Smooth muscle cell (in vitro differentiated cells): ENCODE measurements around the gene SH2D1B. TPM values are rescaled to one million over a fixed set of nuclear protein-coding genes. Genes with fewer than 3 reads are reported as not detected.

ENCODE experiments used
- DNase-seq: peaks from one replicate; lab custom pipeline; 2025; ENCODE audit not compliant: unreplicated experiment; lab: John Stamatoyannopoulos, UW
- H2AFZ ChIP-seq: fragments of 200-600 bp; sonication (generic); 2 replicates; pipeline ENCODE4 v1.6.0; 2016; ENCODE audit warnings: antibody characterized with exemption, low read depth, mild to moderate bottlenecking
- H3F3A ChIP-seq: fragments of 200-600 bp; sonication (generic); 2 replicates; pipeline ENCODE4 v1.6.0; 2017; ENCODE audit warnings: antibody characterized with exemption, low read depth
- H3K27ac ChIP-seq: fragments of 200-600 bp; sonication (generic); 2 replicates; pipeline ENCODE4 v1.5.1; 2016; ENCODE audit warnings: low read depth, mild to moderate bottlenecking
- H3K27me3 ChIP-seq: fragments of 200-600 bp; sonication (generic); 2 replicates; pipeline ENCODE4 v1.6.1; 2016; ENCODE audit warnings: low read depth, mild to moderate bottlenecking
- H3K36me3 ChIP-seq: fragments of 200-600 bp; sonication (generic); 2 replicates; pipeline ENCODE4 v1.5.1; 2016; ENCODE audit warnings: low read depth
- H3K4me1 ChIP-seq: fragments of 200-600 bp; sonication (generic); 2 replicates; pipeline ENCODE4 v1.5.1; 2016; ENCODE audit warnings: low read depth
- H3K4me2 ChIP-seq: fragments of 200-600 bp; sonication (generic); 2 replicates; pipeline ENCODE4 v1.6.0; 2016; ENCODE audit warnings: mild to moderate bottlenecking
- H3K4me3 ChIP-seq: fragments of 200-600 bp; sonication (generic); 2 replicates; pipeline ENCODE4 v1.5.1; 2016; ENCODE audit warnings: mild to moderate bottlenecking
- H3K79me2 ChIP-seq: fragments of 200-600 bp; sonication (generic); 2 replicates; pipeline ENCODE4 v1.6.0; 2016; ENCODE audit warnings: low read depth, mild to moderate bottlenecking
- H3K9ac ChIP-seq: fragments of 200-600 bp; sonication (generic); 2 replicates; pipeline ENCODE4 v1.6.0; 2016; ENCODE audit warnings: low read depth
- H3K9me3 ChIP-seq: fragments of 200-600 bp; sonication (generic); replicated peaks from 2 replicates; pipeline ENCODE4 v1.5.1; 2016; ENCODE audit warnings: low read depth
- H4K20me1 ChIP-seq: fragments of 200-600 bp; sonication (generic); 2 replicates; pipeline ENCODE4 v1.6.0; 2016; ENCODE audit warnings: low read depth
- WGBS: methylation state at CpG from one replicate; pipeline ENCODE4 v1.1.7; 2016; ENCODE audit warnings: low lambda C conversion rate; 5-methylcytosine and 5-hydroxymethylcytosine counted together
- polyA plus RNA-seq: library from polyadenylated mRNA; unstranded; fragments of >200 nt; fragmentation: Nextera tagmentation; extraction: Ambion mirVana; gene quantifications from 2 replicates; pipeline ENCODE4 v1.2.1, GENCODE V29; 2016
- total RNA-seq: library from RNA; depleted of rRNA; stranded (reverse); fragments of >200 nt; gene quantifications from 2 replicates; pipeline ENCODE4 v1.2.3, GENCODE V29; 2014
- TF ChIP-seq, protein P1 (sequence below): fragments of 200-600 bp; sonication (generic); IDR thresholded peaks from 2 replicates; pipeline ENCODE4 v1.5.1; 2017; ENCODE audit warnings: borderline replicate concordance, mild to moderate bottlenecking, antibody characterized with exemption; ENCODE audit not compliant: insufficient read depth, poor library complexity, severe bottlenecking

SH2D1B gene
- total and polyA plus RNA-seq, 2 experiments from 2014 or later = not detected

DNA sequence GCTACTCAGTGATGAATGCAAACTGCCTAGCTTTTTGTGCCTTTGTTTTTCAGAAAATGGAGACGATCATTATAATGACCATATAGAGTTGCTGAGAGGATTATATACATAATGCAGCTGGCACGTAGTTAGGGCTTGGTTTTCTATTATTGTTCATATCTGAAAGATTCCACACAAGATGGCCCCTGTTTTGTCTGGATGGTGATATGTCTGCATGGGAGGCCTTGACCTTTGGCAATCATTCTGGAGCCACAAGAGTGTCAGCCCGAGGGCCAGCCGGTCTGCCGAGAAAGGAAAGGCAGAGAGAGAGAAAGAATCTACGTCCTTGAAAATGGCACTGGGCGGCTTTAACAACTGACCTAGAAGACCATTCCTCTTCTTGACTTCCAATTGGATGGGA, 5.7 kb upstream of the SH2D1B start:
- Histone ChIP-seq H3F3A (no peaks in the 10 kb centered on the region), H3K9ac (no peak overlapping the region), H4K20me1 (no peaks in the 10 kb centered on the region), H3K4me2 (no peak overlapping the region), H3K27me3 (no peaks in the 10 kb centered on the region), H3K4me3 (no peak overlapping the region), H3K9me3 (no peaks in the 10 kb centered on the region), H3K36me3 (no peaks in the 10 kb centered on the region), H3K79me2 (no peaks in the 10 kb centered on the region), H3K4me1 (no peaks in the 10 kb centered on the region), H3K27ac (no peak overlapping the region), H2AFZ (no peak overlapping the region)
- TF ChIP-seq, protein P1, sequence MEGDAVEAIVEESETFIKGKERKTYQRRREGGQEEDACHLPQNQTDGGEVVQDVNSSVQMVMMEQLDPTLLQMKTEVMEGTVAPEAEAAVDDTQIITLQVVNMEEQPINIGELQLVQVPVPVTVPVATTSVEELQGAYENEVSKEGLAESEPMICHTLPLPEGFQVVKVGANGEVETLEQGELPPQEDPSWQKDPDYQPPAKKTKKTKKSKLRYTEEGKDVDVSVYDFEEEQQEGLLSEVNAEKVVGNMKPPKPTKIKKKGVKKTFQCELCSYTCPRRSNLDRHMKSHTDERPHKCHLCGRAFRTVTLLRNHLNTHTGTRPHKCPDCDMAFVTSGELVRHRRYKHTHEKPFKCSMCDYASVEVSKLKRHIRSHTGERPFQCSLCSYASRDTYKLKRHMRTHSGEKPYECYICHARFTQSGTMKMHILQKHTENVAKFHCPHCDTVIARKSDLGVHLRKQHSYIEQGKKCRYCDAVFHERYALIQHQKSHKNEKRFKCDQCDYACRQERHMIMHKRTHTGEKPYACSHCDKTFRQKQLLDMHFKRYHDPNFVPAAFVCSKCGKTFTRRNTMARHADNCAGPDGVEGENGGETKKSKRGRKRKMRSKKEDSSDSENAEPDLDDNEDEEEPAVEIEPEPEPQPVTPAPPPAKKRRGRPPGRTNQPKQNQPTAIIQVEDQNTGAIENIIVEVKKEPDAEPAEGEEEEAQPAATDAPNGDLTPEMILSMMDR = no peak
- 97% methylated on average over 7 of the region's 7 CpGs for WGBS
- DNase-seq = no peak

DNA sequence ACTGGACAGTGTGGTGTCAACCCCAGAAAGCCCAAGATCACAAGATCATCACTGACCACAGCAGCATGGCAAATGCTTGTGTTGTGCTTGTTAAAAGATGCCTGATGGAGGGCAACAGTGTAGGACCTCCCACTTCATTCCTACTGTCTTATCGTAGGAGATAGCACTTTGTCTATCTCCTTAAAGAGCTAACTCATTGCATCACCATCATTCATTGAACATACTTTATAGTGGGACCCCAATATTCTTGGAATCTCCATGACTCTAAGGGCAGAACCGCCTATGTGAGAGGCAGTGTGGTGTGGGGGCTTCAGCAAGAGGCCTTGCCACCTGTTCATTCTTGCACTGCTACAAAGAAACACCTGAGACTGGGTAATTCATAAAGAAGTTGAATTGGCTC, 5.0 kb upstream of the SH2D1B start:
- TF ChIP-seq, protein P1 = no peak

DNA sequence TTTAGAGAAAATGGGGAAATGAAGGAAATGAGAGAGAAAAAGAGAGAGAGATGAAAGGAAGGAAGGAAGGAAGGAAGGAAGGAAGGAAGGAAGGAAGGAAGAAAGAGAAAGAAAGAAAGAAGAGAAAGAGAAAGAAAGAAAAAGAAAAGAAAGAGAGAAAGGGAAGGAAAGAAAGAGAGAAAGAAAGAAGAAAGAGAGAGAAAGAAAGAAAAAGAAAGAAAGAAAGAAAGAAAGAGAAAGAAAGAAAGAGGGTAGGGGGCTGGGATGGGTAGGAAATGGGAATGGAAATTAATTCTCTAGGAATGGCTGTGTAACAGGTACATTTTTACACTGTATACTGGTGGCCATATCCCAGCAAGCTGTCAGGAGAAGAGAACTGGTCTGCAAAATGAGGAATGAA, 4.3 kb upstream of the SH2D1B start:
- Histone ChIP-seq H4K20me1 (no peaks in the 10 kb centered on the region), H3K27ac (no peak overlapping the region), H3K4me3 (no peak overlapping the region), H3F3A (no peaks in the 10 kb centered on the region), H3K4me2 (no peak overlapping the region), H3K79me2 (no peaks in the 10 kb centered on the region), H3K27me3 (no peaks in the 10 kb centered on the region), H3K9me3 (no peaks in the 10 kb centered on the region), H3K36me3 (no peaks in the 10 kb centered on the region), H3K4me1 (no peaks in the 10 kb centered on the region), H2AFZ (no peak overlapping the region), H3K9ac (no peak overlapping the region)
- TF ChIP-seq, protein P1 = no peak
- no peak for DNase-seq

More for the DNA sequence above, 5.0 kb upstream of the SH2D1B start:
- WGBS = 89% methylated on average over 2 of the region's 2 CpGs
- H3K9me3 ChIP-seq = no peaks in the 10 kb centered on the region
- no peaks in the 10 kb centered on the region for H3K36me3 ChIP-seq
- no peak overlapping the region for H3K27ac ChIP-seq
- H3K4me1 ChIP-seq = no peaks in the 10 kb centered on the region
- H2AFZ ChIP-seq = no peak overlapping the region
- no peaks in the 10 kb centered on the region for H3K79me2 ChIP-seq
- DNase-seq = no peak
- H4K20me1 ChIP-seq = no peaks in the 10 kb centered on the region
- H3K4me3 ChIP-seq = no peak overlapping the region
- H3F3A ChIP-seq = no peaks in the 10 kb centered on the region
- no peak overlapping the region for H3K9ac ChIP-seq
- no peak overlapping the region for H3K4me2 ChIP-seq
- H3K27me3 ChIP-seq = no peaks in the 10 kb centered on the region

DNA sequence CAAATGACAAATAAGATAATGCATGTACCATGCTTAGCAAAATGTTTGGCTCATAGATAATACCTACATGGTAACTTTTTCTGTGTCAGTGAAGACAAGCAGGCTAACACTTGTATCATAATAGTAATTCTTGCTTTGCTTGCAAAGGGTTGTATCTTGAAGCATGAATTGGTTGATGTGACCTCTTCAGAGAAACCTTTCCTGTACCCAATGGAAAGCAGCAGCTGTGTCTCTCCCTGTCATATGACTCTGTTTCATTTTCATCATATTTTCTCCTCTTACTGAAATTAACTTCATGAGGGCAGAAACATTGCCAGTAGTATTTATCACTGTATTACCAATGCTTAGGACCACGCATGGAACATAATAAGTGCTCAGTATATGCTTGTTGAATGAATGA, 4.4 kb downstream of the SH2D1B start:
- no peak overlapping the region for H3K27ac ChIP-seq
- no peak for DNase-seq
- H3K4me2 ChIP-seq = no peak overlapping the region
- TF ChIP-seq, protein P1 = no peak
- no peak overlapping the region for H3K4me3 ChIP-seq
- no peaks in the 10 kb centered on the region for H3K79me2 ChIP-seq
- WGBS = 93% methylated on average over 1 of the region's 1 CpG
- no peak overlapping the region for H2AFZ ChIP-seq
- no peaks in the 10 kb centered on the region for H3K27me3 ChIP-seq
- no peaks in the 10 kb centered on the region for H3F3A ChIP-seq
- no peak overlapping the region for H3K9ac ChIP-seq
- no peaks in the 10 kb centered on the region for H3K9me3 ChIP-seq
- no peaks in the 10 kb centered on the region for H3K36me3 ChIP-seq
- no peaks in the 10 kb centered on the region for H3K4me1 ChIP-seq
- H4K20me1 ChIP-seq = no peaks in the 10 kb centered on the region
